HG03460 (cell line): ENCODE data around the gene ANTXR2.

ENCODE experiments used
- ATAC-seq: cut with Tn5 transposase; IDR thresholded peaks from one replicate; pipeline ENCODE4 v1.9.1; 2021; ENCODE audit not compliant: unreplicated experiment

Gene ANTXR2

GRCh38 chr4:80092847-80093246, 19.8 kb upstream of the ANTXR2 start:
- no peak for ATAC-seq

GRCh38 chr4:80092088-80092487, 19.1 kb upstream of the ANTXR2 start:
- no peak for ATAC-seq

DNA sequence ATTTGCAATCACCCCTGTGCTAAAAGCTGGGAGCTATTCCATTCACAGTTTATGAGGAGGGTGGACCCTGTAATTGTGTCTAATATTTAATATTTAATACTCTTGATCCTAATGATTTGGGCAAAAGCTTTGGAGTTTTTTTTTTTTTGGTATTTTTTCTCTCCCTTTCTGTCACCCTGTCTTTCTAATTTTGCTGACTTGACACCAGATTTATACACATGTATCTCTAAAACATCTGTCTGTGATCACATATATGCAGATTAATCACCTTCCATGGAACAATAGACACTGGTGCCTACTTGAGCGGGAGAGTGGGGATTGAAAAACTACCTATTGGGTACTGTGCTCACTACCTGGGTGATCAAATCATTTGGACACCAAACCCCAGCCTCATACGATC, 18.7 kb upstream of the ANTXR2 start:
- ATAC-seq = no peak

DNA sequence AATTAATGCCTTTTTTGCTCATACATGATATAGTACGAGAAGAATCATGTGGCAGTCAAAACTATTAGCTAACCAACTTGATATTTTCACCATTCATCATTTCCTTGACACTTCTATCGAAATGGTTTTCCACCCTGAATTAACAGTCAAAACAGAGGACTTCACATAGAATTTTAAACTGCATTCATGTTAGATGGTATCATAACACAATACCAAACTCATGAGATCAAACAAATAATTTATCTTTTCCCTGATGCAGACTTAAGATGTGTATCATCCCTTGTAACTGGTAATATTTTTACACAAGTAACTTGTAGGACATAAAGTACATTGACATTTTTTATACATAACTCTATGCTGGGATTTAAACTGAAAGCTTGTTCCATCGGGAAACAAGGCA, 18.2 kb upstream of the ANTXR2 start:
- no peak for ATAC-seq

DNA sequence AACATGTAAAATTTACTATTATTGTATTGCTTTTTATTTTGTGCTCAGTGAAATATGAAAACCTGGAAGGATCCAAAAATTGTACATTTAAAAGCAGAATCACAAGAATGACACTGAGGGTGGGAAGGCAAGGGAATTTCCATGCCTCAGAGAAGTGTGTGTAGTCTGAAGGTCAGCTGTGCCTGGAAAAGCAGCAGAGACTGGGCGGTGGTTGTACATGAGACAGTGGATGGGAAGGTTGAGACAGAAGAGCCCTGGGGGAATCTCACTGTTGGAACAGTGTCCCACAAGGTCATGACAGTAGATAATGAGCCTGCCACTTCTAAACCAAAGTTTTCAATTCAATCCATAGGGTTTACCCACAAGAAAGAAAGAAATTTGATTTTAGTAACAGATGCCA, 17.1 kb upstream of the ANTXR2 start:
- no peak for ATAC-seq

- ATAC-seq = no peak
Measured at GRCh38 chr4:80088471-80088870, 15.4 kb upstream of the ANTXR2 start.

DNA sequence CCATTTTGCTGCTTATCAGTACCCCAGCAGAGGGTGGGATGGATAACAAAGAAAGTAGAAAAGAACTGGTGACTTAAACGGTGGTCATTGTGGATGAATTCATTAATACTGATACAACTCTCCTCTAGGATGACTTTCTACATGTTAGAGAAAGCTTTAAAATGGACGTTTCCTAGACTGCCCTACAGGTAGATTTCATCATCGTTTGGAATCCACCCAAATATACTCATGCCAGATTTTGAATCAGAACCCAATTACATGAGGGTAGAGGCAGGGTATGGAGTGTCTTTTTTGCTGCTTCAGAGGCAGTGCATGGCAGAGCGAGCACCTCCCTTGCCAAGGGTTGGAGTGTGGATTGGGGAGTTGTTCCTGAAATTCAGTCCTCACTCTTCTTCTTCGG, 13.3 kb upstream of the ANTXR2 start:
- ATAC-seq = no peak

GRCh38 chr4:80085081-80085480, 12.1 kb upstream of the ANTXR2 start:
- no peak for ATAC-seq

DNA sequence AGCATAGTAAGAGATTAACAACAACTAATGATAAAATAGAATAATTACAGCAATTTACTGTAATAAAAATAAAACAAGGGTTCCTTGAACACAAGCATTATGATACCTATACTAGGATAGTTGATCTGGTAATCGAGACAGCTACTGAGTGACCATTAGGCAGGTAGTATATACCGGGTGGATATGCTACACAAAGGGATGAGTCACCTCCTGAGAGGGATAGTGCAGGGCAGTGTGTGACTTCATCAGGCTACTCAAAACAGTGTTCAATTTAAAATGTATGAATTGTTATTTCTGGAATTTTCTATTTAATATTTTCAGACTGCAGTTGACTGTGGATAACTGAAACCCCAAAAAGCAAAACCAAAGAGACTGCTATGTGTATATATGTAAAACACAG, 9.7 kb upstream of the ANTXR2 start:
- no peak for ATAC-seq

- no peak for ATAC-seq
Measured at GRCh38 chr4:80081566-80081965, 8.5 kb upstream of the ANTXR2 start.

- ATAC-seq = no peak
Measured at GRCh38 chr4:80079255-80079923, 6.4 kb upstream of the ANTXR2 start.

GRCh38 chr4:80078346-80079092, 5.5 kb upstream of the ANTXR2 start:
- ATAC-seq = no peak

DNA sequence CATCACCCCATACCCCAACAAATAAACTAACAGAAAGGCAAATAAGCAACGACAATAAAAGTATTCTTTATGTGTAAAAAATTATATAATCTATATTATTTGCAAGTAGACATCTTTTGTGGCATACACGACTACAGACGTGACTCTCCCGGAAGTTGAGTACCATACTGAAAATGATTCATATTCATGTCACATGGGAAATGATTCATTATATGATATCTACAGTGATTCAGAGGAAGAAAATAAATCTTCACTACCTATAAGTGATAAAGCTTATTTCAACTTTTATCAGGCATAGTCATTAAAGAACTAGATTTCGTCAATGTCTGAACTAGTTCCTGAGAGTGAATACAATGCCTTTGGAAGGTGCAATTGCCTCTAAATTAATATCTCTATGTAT, 4.6 kb upstream of the ANTXR2 start:
- no peak for ATAC-seq

- no peak for ATAC-seq
Measured at GRCh38 chr4:80076681-80077080, 3.7 kb upstream of the ANTXR2 start.

DNA sequence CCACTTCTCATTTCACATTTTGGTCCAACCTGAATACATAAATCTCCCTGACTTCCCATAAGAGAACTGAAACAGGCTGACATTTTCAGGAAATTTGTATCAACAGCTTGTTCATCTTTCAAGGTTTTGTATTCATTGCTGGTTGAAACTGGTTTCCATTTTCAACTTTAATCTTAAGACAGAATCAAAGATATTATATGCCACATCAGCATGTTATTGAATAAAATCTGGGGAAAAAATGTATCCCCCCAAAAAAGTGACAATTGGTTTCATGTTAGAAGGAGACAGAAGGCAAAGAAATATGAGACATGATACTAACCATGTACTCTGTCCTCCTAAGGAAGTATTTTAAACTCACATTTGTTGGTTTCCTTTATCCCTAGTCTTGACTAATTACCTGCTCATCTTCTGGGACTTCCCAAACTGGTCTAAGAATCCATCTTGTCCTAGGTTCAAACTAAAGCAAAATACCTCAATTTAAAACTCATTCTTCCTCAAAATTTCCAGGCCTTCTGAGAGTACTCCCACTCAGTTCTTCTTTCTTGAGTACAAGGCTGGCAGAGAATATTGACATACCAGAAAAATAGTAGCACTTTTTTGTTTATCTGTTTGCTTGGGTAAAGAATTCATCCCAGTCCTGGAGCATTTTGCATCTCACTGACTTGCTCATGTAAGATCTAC, 3.1 kb upstream of the ANTXR2 start:
- ATAC-seq = no peak

DNA sequence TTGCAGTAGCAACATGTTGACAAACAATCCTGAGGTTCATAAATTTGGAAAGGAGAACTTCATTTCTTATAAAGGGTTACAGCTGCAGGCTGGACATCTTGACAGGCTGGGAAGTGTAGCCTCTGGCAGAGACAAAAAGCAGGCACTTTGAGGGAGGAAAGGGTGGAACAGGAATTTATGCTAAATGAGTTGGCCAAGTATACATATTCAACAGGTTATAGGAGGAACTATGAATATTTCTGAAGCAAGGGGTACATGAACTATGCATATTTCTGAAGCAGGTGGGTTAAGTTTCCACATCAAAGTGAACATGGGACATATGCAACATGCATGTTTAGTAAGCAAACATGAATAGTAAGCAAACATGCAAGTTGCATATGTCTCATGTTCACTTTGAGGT, 1.6 kb upstream of the ANTXR2 start:
- ATAC-seq = no peak

GRCh38 chr4:80074069-80074468, 1.0 kb upstream of the ANTXR2 start:
- no peak for ATAC-seq

DNA sequence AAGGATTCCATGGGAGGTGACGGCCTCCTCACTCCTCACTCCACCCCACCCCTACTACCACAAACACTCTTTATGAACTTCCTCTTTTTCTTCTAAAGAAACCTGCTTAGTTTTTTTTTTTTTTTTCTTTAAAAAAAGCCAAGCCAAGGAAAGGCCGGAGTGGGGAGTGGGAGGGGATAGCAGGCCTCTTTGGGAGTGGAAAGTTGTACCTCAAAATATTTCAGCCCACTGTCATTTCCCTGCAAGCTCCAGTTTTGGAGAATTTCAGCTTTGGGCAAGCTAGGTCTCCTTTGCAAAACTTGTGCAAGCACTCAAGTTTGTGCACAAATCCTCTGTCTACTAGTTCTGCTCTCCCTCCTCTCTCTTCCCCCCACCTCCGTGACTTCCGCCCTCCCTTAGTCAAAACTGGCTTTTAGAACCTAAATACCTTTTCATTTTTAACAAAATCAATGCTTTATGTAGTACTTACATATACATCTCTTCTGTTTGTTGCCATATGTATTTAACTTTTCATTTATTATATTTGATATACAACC, 512 bp upstream of the ANTXR2 start:
- peak; percentile 47 for ATAC-seq

DNA sequence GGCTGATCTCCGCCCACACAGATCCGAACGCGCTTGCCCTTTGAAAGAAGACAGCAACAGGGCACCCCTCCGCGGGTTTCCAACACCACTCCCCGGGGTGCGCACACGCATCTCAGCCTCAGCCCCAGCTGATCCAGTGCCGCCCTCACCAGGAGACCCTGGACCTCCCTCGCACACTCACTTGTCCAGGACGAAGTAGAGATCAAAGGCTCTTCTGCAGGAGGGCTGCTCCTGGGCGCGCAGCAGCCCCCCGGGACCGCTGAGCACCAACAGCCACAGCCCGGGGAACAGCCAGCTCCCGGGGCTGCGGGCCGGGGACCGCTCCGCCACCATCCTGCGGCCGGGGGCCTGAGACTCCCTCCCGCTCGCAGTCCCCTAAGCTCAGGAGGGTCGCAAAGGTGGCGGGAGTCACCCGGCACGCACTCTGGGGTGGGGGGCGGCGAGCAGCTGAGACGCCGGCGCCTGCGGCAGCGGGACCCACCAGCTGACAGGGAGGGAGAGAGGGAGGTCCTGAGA, 743 bp downstream of the ANTXR2 start:
- peak; percentile 19 for ATAC-seq

GRCh38 chr4:80071604-80072227, 1.3 kb downstream of the ANTXR2 start:
- ATAC-seq = peak; percentile 25

DNA sequence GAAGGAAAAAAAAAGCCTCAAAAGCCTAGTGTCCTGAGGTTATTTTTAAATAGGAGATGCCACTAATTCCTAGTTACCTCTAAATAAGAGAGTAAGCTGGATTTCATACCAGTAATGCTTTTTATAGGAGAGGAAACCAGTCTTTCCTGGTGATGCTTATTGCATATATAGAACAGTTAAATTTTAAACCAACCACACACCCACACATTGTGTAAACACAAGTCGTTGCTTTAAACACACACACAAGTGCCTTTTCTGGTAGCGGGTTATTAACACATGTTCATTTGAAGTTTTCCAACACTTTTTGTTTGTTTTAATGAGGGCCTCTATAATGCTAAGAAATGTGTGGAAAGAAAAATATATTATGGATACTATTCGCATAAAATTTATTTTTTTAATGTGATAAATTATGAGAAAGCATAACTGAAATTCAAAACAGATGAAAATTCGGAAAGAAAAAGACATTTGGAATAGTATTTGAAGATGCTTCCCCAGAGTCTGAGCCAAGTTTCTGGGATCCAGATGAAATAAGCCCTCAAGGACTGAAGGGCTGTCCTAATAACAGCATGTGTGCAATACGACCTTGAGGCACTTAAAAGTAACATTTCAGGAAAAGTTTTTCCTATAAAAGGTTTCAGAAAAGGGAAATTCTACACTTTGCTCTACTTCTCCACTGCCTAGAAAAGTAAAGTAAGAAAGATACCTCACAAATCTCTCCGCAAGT, 2.0 kb downstream of the ANTXR2 start:
- no peak for ATAC-seq
